Hindlimb muscle (tissue), 1 donor: ENCODE measurements around the gene FANCG. TPM values are rescaled to one million over a fixed set of nuclear protein-coding genes. Genes with fewer than 3 reads are reported as not detected.
A peak's percentile ranks its signal among the peaks of the same experiment; 100 is the strongest.

Source experiments
- DNase-seq: peaks from one replicate; pipeline ENCODE4 v3.0.0-alpha.2; 2013
- polyA plus RNA-seq: library from polyadenylated mRNA; unstranded; fragments of 120-200 nt; gene quantifications from one replicate; pipeline ENCODE4 v1.2.1, GENCODE V29; 2013; ENCODE audit not compliant: insufficient read length

The FANCG gene
- polyA plus RNA-seq, 1 donor: 23.8 TPM

DNA sequence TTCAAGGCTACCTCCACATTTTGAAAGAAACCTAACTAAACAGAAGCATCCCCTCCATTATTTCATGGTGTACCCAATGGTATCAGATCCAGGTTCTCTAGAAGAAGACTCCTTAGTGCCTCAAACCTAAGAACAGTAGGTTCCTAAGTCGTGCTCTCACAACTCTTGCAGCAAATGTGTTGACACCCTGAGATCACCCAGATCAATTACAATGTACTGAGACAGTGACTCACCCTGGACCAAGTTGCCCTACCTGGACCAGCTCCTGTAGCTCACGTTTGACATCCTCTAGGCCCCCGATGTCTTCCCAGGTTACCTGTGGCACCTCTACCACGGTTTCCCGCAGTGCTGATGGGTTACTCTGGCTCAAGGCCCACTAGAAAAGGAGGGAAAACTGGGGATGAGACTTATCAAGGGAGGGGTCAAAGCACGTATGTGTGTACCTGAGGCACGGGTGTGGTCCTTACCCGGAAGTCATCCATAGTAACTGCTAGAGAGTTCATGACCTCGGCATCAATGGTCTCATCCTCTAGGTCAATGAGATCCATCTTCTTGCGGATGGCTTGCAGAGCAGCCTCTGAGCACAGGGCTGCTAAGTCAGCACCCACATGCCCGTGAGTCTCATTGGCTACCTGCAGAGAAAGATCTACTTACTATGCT is 19.1 kb downstream of the FANCG start:
- DNase-seq: no peak

DNA sequence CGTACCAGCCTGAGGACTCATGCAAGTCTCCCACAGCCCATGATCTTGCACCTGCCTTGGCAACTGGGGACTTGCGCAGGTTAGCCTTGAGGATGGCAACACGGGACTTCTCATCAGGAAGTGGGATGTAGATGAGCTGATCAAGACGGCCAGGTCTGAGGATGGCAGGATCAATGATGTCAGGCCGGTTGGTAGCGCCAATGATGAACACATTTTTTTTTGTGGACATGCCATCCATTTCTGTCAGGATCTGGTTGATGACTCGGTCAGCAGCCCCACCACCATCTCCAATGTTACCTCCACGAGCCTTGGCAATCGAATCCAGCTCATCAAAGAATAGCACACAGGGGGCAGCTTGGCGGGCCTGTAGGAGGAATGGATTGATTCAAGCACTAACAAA is 20.3 kb downstream of the FANCG start:
- no peak for DNase-seq

DNA sequence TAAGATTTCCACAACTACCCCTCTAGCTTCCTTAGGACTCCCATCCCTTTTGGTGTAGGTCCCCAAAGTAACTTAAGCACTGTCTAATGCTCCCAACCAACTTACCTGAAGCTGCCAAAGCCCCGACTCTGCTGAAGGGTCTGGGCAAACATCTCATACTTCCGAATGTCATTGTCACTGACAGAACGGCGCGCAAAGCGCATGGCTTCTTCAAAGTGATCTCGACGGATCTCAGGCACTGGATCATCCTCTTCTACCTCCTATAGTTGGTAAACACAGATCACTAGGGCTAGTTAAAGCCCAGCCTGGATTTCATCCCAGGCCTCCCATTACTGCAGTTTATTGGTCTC is 22.5 kb downstream of the FANCG start:
- no peak for DNase-seq

DNA sequence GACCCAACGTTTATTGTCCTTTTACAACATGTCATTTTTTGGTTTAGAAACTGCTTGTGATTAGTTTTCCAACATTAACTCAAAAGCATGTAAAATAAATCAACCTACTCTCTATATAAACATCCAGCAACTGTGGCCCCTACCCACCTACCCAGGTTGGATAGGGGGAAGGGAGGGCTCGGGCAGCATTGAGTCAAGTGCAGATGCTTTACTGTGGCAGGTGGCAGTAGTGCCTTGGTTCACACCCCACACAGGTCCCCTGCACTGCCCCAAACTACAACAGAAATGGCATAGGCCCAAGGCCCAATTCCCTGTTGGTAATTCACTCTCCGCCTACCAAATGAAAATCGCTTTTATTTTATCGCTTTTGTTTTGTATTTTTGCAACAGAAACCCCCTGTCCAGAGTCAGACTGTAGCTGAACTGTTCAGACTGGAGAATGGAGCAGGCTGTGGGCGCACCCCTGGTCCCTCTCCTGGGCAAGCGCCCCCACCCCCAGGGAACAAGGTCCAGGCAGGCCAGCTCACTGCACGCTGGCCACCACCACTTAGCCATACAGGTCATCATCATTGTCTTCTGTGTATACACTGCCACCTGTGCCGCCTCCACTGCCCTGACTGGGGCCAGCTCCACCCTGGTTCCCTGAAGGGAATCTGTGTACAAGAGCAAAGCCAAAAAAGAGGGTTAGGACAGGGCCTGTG is 23.0 kb downstream of the FANCG start:
- no peak for DNase-seq

DNA sequence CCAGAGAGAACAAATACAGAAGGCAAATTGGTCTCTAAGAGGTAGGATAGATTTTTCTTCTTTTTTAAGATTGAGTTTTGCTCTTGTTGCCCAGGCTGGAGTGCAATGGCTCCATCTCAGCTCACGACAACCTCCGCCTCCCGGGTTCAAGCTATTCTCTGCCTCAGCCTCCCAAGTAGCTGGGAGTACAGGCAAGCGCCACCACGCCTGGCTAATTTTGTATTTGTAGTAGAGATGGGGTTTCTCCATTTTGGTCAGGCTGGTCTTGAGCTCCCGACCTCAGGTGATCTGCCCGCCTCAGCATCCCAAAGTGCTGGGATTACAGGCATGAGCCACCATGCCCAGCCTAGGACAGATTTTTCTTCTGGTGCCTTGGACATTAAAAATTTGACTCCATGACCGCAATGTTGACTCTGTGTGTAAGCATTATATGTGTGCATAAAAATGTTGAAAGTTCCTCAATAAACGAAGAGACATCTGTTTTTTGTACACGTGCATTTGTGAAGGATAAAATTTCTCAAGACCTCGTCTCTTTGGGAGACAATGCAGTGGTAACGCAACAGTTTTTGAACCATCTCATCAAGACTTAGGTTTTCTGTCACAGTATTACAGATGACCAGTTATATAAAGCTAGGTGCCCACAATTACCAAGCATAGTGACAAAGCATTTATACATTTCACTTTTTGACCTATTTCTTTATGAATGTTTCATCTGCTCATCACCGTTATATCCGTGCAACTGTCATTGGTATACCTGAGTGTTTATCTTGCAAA is 24.7 kb downstream of the FANCG start:
- DNase-seq: no peak

DNA sequence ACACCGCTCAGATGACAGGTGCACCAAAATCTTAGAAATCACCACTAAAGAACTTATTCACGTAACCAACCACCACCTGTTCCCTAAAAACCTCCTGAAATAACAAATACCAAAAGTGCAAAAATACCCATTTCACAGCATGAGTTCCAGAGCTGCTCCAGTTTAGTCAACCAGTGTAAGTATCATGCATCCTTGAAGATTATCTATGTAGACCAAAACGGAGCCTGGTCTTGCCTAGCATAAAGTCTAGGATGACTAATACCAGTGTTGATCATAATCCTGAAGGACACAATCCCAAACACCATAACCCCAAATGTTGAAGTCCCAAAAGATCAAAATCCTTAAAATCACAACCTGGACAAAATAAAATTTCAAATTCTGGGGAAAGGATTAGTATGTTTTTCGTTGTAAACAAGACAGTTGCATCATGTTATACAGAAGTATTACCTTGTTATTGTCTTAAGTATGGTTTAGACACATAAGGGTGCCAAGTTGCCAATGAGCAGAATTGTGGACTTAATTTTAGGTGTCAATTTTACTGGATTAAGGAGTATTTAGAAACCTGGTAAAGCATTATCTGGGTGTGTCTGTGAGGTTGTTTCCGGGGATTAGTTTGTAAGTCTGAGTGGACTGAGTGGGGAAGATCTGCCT is 25.4 kb downstream of the FANCG start:
- DNase-seq: no peak

DNA sequence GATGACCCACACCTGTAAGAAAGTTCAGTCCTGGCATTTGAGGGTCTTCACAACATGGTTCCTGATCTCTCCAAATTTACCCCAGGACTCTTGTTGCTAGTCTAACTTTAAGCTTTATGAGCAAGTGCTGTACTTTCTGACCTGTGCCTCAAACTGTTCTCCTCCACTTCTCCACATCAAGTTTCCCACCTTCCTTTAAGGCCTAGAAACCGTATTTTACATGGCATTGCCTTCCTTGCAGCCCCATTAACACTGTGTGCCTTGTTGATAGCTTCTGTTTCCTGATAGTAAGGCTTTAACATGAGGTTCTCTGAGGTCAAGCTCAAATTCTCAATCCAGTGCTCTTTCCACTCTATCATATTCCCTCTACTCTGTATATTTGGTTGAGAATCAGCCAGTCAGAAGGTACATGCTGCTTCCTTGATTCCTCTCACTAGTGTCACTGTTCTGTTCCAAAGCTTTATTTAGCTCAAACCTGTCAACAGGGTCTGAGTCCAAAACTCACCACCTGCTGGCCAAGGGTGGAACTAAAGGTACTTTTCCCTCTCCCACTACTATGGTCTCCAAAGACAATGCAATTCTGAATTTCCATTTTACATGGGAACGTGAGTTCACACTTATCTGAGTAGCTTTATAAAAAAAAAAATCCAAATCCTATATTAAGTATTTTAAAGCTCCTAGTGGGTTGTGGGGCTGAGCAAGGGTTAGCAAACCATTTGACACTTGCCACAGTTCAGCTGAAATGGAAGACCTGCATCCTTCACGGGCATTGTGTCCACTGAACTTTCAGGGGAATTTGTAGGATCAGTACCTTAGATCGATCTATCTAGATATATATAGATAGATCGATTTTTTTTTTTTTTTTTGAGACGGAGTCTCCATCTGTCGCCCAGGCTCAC is 28.4 kb downstream of the FANCG start:
- DNase-seq: no peak

DNA sequence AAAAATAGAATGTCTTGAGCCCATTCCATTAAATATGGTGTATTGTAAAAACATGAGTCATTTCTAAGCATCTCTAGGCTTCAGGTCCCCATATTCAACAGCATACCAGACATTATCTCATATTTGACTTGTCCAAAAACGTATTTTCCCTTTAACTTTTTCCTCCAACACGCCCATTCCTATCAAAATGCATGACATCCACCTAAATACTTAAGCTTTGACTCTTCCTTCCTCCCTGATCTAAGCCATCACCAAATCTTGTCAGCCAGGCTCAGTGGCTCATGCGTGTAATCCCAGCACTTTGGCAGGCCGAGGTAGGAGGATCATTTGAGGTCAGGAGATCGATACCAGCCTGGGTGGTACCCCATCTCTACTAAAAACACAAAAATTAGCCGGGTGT is 31.2 kb downstream of the FANCG start:
- no peak for DNase-seq

DNA sequence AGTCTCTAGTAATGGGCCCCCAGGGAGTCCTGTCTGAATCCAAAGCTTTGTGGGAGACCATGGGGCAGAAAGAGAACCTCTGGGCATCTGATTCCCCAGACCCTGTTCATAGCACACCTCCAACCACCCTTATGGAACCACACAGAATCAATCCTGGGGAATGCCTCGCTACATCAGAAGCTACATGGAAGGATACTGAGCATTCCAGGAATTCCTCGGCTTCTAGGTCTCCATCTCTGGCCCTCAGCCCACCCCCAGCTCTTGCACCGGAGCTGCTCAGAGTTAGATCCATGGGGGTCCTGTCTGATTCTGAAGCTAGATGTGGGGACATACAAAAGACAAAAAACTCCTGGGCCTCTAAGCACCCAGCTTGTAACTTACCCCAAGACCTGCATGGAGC is 35.7 kb downstream of the FANCG start:
- DNase-seq: no peak

DNA sequence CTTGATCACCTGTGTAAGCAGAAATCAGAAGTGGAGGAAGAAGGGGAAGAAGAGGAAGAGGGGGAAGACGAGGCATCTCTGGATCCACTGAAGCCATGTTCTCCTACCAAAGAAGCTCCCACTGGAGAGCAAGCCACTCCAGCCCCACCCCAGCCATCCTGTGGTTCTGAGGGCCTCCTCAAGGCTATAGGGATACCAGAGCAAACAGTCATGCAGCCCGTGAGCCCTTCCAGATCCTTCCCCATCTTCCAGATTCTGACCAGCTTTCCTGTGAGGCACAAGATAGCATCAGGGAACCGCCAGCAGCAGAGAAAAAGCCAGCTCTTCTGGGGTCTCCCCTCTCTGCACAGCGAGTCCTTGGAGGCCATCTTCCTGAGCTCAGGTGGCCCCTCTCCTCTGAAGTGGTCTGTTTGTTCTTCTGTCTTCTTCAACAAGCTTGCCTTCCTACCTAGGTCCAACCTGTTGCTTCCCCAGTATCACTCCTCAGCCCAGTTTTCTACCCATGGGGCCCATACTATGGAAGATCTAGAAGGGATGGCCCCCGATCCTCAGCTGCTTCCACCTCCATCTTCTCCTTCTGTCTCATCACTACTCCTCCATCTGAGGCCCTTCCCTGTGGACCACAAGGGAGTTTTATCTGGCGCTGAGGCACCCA is 36.7 kb downstream of the FANCG start:
- no peak for DNase-seq

DNA sequence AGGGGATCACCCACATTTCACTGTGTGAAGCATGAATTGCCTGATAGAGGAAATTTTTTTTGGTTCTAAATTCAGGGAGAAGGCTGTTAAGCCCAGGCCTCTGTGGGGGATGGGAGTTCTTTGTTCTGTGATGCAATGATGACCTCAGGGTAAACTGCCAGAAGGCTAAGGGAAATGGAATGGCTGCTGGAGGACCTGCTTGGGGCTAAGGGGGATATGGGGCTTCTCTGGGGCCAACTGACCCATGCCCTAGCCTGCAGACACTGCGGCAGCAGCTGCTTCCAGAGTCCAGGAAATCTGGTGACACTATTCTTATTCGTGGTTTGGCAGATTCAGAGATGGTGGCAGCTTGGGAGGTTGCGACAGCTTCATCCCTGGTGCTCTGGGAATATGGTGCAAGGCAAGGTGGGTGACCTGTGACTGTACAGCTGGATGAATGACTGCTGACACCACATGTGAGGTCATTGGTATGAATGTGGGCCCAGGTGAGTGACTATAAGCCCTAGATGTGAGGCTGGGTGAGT is 37.6 kb downstream of the FANCG start:
- DNase-seq: no peak

DNA sequence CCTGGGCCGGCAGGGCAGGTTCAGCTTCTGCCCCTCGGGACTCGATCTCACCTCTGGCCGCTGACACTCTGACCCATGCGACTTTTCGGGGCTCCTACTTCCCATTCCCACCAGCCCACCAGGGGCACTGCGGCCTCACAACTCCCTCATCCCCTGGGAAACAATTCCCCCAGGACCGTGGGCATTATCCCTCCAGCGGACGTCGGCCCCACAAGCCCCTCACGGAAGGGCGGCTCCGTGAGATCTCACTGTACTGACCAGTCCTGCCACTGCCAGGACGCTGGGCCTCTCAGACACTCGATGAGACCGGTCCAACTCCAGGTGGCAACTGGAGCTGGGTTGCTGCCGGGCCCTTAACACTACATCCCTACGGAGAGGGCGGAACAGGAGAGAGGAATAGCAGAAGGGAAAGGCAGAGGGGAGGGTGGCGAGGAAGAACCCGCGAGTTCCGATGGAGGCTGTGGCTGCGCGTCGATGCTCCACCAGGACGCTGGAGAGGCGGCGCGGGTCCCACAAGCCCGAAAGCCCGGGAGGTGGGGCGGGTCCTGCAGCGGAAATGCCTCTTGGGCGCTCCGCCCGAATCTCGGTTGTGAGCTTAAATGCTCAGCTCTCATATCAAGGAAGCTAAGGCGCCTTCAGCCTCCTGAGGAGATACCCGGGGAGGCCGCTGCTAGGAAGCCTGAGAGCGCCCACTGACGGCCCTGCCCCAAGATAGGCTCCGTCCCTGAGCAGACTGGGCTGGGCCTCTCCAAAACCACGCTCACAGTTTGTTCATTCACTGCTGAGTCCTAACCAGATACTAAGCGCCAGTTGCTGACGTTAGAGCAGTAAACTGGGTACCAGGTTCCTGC is 43.7 kb downstream of the FANCG start:
- DNase-seq: peak; percentile 18

DNA sequence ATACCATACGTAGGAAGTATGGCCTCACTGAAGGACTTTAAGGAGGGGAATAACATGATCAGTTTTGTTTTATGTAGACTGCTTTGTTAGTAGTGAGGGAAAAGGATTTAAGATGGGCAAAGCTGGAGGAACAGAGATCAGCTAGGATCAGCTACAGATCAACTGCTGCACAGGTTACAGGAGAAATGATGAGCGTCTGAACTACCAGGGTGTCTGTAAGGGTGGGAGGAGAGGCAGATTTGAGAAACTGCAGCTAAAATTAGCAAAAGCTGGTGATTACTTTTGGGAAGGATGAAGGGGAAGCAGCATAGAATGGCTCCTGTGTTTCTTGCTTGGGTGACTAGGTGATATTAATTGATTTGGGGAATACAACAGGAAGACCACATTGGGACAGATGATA is 46.6 kb downstream of the FANCG start:
- DNase-seq: no peak

DNA sequence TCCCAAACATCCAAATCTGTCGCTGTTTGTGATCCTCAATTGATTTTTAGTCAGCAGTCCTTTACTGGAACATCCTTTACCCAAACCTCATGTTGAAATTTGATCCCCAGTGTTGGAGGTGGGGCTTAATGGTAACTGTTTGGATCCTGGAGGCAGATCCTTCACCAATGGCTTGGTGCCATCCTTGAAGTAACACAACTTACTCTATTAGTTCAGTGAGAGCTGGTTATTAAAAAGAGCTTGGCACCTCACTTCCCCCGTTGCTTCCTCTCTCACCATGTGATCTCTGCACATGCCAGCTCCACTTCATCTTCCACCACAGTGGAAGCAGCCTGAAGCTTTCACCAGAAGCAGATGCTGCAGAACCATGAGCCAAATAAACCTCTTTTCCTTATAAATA is 49.9 kb downstream of the FANCG start:
- no peak for DNase-seq

DNA sequence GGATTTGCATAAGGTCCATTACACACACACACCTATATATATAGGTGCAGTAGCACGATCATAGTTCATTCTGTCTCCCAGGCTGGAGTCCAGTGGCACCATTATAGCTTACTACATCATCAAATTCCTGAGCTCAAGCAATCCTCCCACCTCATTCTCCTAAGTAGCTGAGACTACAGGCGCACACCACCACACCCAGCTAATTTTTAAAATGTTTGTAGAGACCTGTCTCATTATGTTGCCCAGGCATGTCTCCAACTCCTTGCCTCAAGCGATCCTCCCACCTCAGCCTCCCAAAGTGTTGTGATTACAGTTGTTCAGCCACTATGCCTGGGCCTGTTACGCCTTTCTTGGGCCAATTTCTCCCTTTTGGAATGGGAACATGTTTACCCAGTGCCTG is 50.5 kb downstream of the FANCG start:
- no peak for DNase-seq

DNA sequence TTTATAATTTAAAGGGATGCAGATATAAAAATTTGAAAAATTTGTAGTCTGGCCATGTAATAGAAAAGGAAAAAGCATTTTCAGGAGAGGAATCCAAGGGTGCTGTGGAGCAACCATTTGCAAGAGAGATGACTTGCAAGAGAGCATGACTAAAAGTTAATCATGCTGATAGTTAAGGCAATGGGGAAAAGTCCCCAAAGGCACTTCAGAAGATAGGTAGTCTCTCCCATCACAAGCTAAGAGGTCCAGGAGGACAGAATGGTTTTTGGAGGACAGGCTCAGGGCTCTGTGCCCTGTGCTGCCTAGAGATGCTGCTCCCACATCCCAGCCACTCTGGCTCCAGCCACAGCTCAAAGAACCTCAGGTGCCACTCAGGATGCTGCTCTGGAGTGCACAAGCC is 51.4 kb downstream of the FANCG start:
- no peak for DNase-seq

DNA sequence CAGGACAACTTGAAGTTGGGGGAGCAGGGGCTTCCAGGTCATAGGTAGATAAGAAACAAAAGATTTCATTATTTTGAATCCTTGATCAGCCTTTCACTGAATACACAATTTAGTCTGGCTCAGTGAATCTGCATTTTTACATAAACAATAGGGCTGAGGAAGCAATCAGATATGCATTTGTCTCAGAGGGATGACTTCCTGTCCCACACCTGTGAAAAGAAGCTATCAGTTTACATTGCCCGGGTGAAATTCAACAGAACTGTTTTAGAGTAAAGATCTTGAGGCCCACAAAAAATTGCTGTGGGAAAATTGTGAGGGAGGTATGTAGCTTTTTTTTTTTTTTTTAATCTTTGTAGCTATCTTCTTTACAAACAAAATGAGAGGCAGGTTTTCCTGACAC is 51.9 kb downstream of the FANCG start:
- DNase-seq: no peak

DNA sequence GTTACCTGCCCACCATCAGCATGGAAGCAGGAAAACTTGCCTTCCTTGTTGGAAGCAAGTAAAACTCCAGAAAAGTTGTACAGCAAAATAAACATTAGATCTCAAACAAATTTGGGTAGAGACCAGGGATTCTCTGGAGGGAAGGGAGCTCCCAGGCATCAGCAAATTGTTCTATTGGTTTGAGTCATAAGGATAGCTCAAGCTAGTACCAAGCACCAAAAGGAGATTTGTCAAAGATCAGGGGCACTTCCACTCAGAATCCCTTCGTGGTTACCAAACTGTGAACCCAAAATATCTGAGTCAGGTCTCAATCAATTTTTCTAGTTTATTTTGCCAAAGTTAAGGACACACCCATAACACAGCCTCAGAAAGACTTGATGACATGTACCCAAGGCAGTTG is 52.4 kb downstream of the FANCG start:
- DNase-seq: no peak

DNA sequence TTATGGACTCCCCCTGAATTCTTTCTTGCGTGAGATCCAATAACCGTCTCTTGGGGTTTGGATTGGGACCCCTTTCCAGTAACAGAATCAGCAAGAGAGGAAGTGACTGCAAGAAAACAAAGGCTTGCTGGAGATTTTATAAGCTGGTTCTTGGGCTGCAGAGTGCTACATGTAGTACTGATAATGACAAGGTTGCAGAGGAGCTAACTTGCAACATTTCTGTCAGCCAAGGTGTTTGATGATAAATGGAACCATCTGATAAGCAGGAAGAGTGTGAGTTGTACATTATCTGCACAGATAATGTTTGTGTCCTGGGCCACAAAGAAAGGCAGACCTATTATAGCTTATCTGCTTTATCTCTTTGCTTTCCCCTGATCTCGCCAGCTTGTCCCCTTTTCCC is 53.1 kb downstream of the FANCG start:
- no peak for DNase-seq
